K562 (cell line): ENCODE measurements around the gene ZAP70. TPM values are rescaled to one million over a fixed set of nuclear protein-coding genes. Genes with fewer than 3 reads are reported as not detected.

Source experiments
- ATAC-seq: fragments of 200-7000 bp; cut with Tn5 transposase; 3 replicates; pipeline ENCODE4 v1.9.1; 2020; ENCODE audit warnings: moderate library complexity
- BruUV-seq: library from RNA; stranded (reverse); fragments of 400-500 nt; replicated peaks from 2 replicates; lab custom pipeline; 2021; lab: Mats Ljungman, UMichigan
- CTCF ChIA-PET: fragments of 300-600 bp; formaldehyde crosslinking; extraction: SDS; loops from one replicate; lab custom pipeline; 2021; ENCODE audit warnings: low intra/inter-chr PET ratio; lab: Yijun Ruan, JAX
- POLR2A ChIA-PET: fragments of 300-600, 350-650 bp; sonication (Branson Sonifier 250); formaldehyde crosslinking; extraction: SDS; loops from one replicate; lab custom pipeline; 2021; ENCODE audit warnings: antibody characterized with exemption, inconsistent platforms; lab: Yijun Ruan, JAX
- DNase-seq, 4 experiments: peaks; one replicate each; pipeline versions ENCODE4 v3.0.0 to v3.0.0-alpha.2; 2011 to 2018; ENCODE audit warnings: low spot score in 3 of 4, mixed read lengths in 3 of 4; ENCODE audit errors: extremely low read depth in 1 of 4
- FAIRE-seq: peaks from 2 replicates; lab custom pipeline; 2011; peaks lifted over from hg19 to GRCh38; lab: Jason Lieb, UNC
- H2AFZ ChIP-seq: 2 replicates; pipeline ENCODE4 v1.6.0; 2011; ENCODE audit warnings: low read depth, low read length, control low read depth, inconsistent platforms
- H3K27ac ChIP-seq: fragments of 200-600 bp; 3 replicates; pipeline ENCODE4 v1.8.0; 2011; ENCODE audit warnings: low read depth, mild to moderate bottlenecking, control low read depth, inconsistent platforms, low read length, moderate library complexity, mixed read lengths; ENCODE audit errors: extremely low read depth
- H3K27me3 ChIP-seq, 2 experiments: fragments of 300-600 bp in 1 of 2; 2 replicates in 1 of 2; 3 replicates in 1 of 2; pipeline versions ENCODE4 v1.6.0 to v1.8.0; 2011; ENCODE audit warnings: inconsistent platforms in 2 of 2, low read length in 2 of 2, mild to moderate bottlenecking in 1 of 2, mixed read lengths in 1 of 2, moderate library complexity in 1 of 2; ENCODE audit not compliant: control insufficient read depth in 2 of 2, insufficient read depth in 2 of 2
- H3K36me3 ChIP-seq: fragments of 300-600 bp; 3 replicates; pipeline ENCODE4 v1.8.0; 2011; ENCODE audit warnings: mild to moderate bottlenecking, low read length, inconsistent platforms; ENCODE audit not compliant: control insufficient read depth, insufficient read depth
- H3K4me1 ChIP-seq, 2 experiments: fragments of 200-600 bp in 1 of 2; replicated peaks in 1 of 2; 2 replicates in 1 of 2; 3 replicates in 1 of 2; pipeline versions ENCODE4 v1.5.1 to v1.8.0; 2011; ENCODE audit warnings: inconsistent platforms in 2 of 2, low read length in 2 of 2, mild to moderate bottlenecking in 1 of 2, mixed read lengths in 1 of 2, moderate library complexity in 1 of 2; ENCODE audit not compliant: control insufficient read depth in 2 of 2, insufficient read depth in 2 of 2
- H3K4me2 ChIP-seq: 2 replicates; pipeline ENCODE4 v1.6.1; 2011; ENCODE audit warnings: low read length, control low read depth, inconsistent platforms, mixed read lengths; ENCODE audit not compliant: insufficient read depth
- H3K4me3 ChIP-seq: fragments of 200-600 bp; sonication (generic), shearing (Covaris generic); 2 replicates; pipeline ENCODE4 v1.5.1; 2016; ENCODE audit warnings: control low read depth, inconsistent platforms
- H3K79me2 ChIP-seq: fragments of 200-600 bp; 3 replicates; pipeline ENCODE4 v1.8.0; 2011; ENCODE audit warnings: low read length, inconsistent platforms; ENCODE audit not compliant: control insufficient read depth, insufficient read depth
- H3K9ac ChIP-seq, 2 experiments: 2 replicates each; pipeline versions ENCODE4 v1.6.0 to v1.6.1; 2011; ENCODE audit warnings: low read depth in 2 of 2, low read length in 2 of 2, control low read depth in 1 of 2, inconsistent platforms in 1 of 2, mild to moderate bottlenecking in 1 of 2, mixed read lengths in 1 of 2; ENCODE audit not compliant: insufficient read depth in 1 of 2
- H3K9me1 ChIP-seq: one replicate; pipeline ENCODE4 v1.6.0; 2011; ENCODE audit warnings: inconsistent platforms, mild to moderate bottlenecking, low read length, moderate library complexity; ENCODE audit not compliant: control insufficient read depth, insufficient read depth
- H3K9me3 ChIP-seq: replicated peaks from 2 replicates; pipeline ENCODE4 v1.5.1; 2011; ENCODE audit warnings: low read depth, low read length, inconsistent platforms; ENCODE audit not compliant: control insufficient read depth, insufficient read depth
- H4K20me1 ChIP-seq: replicated peaks from 2 replicates; pipeline ENCODE4 v1.6.1; 2011; ENCODE audit warnings: low read length, inconsistent platforms, mixed read lengths; ENCODE audit not compliant: control insufficient read depth, insufficient read depth
- IFI16 ChIP-seq: fragments of 250-450 bp; sonication (Bioruptor Pico); IDR thresholded peaks from 2 replicates; pipeline ENCODE4 v2.1.2; 2022; ENCODE audit warnings: mild to moderate bottlenecking, inconsistent platforms
- ZNF354B ChIP-seq: fragments of 250-450 bp; sonication (Bioruptor Pico); IDR thresholded peaks from 2 replicates; pipeline ENCODE4 v1.4.0; 2020
- ZNF407 ChIP-seq: fragments of 450-650 bp; IDR thresholded peaks from 2 replicates; pipeline ENCODE4 v1.6.1; 2016; ENCODE audit warnings: low read depth
- WGBS: fragments of 100-300 bp; shearing (Covaris generic); methylation state at CpG from one replicate; pipeline ENCODE4 v1.1.6; 2016; ENCODE audit warnings: low coverage, mixed read lengths; ENCODE audit not compliant: insufficient coverage; ENCODE audit errors: missing lambda C conversion rate; 5-methylcytosine and 5-hydroxymethylcytosine counted together
- in situ Hi-C: fragments of 300-500 bp; cut with MboI; formaldehyde crosslinking; loops from 4 replicates; pipeline ENCODE4 v1.15.0; 2018; ENCODE audit warnings: inconsistent platforms, mixed read lengths
- intact Hi-C: fragments of 100-400 bp; cut with micrococcal nuclease; formaldehyde crosslinking; loops from 2 replicates; pipeline ENCODE4 v1.14.2; 2022
- polyA plus RNA-seq, 8 experiments: library from polyadenylated mRNA; depleted of rRNA in 4 of 8; stranded (reverse) in 5 of 8; unstranded in 3 of 8; fragments of >200 nt; fragmentation: Nextera tagmentation in 2 of 8; fragmentation: Illumina TruSeq in 1 of 8; extraction: Ambion mirVana in 2 of 8; extraction: Trizol in 1 of 8; gene quantifications; 2 replicates each; pipeline versions ENCODE4 v1.2.1 to v1.2.3, GENCODE V29; 2011 to 2014; ENCODE audit warnings: inconsistent platforms in 1 of 8, missing spikeins in 1 of 8
- total RNA-seq, 7 experiments: library from RNA; depleted of rRNA in 6 of 7; stranded (reverse); fragments of >200 nt in 6 of 7; fragmentation: Illumina TruSeq in 2 of 7; extraction: Trizol in 2 of 7; gene quantifications; 2 replicates each; pipeline versions ENCODE4 v1.2.1 to v1.2.3, GENCODE V29; 2011 to 2021; ENCODE audit warnings: low replicate concordance in 1 of 7
- TF ChIP-seq, protein P1 (sequence below): sonication (generic); formaldehyde crosslinking; IDR thresholded peaks from 2 replicates; pipeline ENCODE4 v1.8.1; 2023; ENCODE audit warnings: mild to moderate bottlenecking, missing genetic modification reagents
- TF ChIP-seq, protein P2 (sequence below): sonication (generic); formaldehyde crosslinking; IDR thresholded peaks from 2 replicates; pipeline ENCODE4 v1.8.1; 2022; ENCODE audit warnings: missing genetic modification reagents

The ZAP70 gene
- total and polyA plus RNA-seq, 9 of the 15 experiments (the other 6 are each of a cell fraction or from before 2014, with no cell fraction given): 0.06 to 0.80 (median 0.21) TPM; not detected in 1

- peaks cover 11 to 67% of the 10 kb centered on the region in 2 experiments; a peak in 3 of 5 replicates for H3K27me3 ChIP-seq
- ATAC-seq (no peak), FAIRE-seq (no peak), DNase-seq (no peak)
- in situ Hi-C loops (no loop called here), intact Hi-C loops (no loop called here)
- H3K9me3 ChIP-seq: no peaks in the 10 kb centered on the region
- H4K20me1 ChIP-seq: no peaks in the 10 kb centered on the region
- WGBS: 6% methylated on average over 20 of the region's 20 CpGs
- no TSS peak for BruUV-seq
- peaks cover 10 to 37% of the 10 kb centered on the region in 2 experiments; a peak in 4 of 5 replicates for H3K4me1 ChIP-seq
- no peak overlapping the region for H3K4me3 ChIP-seq
- no peak overlapping the region for H2AFZ ChIP-seq
- CTCF ChIA-PET: no interaction called here
- no peak overlapping the region for H3K4me2 ChIP-seq
- H3K36me3 ChIP-seq: no peaks in the 10 kb centered on the region
- no peak overlapping the region for H3K9ac ChIP-seq
- no peak overlapping the region for H3K27ac ChIP-seq
- TF ChIP-seq ZNF354B (CRISPR knock-in tag): no peak
- no peak for TF ChIP-seq ZNF407
- TF ChIP-seq, protein P1, sequence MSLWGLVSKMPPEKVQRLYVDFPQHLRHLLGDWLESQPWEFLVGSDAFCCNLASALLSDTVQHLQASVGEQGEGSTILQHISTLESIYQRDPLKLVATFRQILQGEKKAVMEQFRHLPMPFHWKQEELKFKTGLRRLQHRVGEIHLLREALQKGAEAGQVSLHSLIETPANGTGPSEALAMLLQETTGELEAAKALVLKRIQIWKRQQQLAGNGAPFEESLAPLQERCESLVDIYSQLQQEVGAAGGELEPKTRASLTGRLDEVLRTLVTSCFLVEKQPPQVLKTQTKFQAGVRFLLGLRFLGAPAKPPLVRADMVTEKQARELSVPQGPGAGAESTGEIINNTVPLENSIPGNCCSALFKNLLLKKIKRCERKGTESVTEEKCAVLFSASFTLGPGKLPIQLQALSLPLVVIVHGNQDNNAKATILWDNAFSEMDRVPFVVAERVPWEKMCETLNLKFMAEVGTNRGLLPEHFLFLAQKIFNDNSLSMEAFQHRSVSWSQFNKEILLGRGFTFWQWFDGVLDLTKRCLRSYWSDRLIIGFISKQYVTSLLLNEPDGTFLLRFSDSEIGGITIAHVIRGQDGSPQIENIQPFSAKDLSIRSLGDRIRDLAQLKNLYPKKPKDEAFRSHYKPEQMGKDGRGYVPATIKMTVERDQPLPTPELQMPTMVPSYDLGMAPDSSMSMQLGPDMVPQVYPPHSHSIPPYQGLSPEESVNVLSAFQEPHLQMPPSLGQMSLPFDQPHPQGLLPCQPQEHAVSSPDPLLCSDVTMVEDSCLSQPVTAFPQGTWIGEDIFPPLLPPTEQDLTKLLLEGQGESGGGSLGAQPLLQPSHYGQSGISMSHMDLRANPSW (CRISPR knock-in tag): no peak
- TF ChIP-seq, protein P2, sequence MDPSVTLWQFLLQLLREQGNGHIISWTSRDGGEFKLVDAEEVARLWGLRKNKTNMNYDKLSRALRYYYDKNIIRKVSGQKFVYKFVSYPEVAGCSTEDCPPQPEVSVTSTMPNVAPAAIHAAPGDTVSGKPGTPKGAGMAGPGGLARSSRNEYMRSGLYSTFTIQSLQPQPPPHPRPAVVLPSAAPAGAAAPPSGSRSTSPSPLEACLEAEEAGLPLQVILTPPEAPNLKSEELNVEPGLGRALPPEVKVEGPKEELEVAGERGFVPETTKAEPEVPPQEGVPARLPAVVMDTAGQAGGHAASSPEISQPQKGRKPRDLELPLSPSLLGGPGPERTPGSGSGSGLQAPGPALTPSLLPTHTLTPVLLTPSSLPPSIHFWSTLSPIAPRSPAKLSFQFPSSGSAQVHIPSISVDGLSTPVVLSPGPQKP: no peak
- TF ChIP-seq IFI16 (CRISPR knock-in tag): no peak
- no peaks in the 10 kb centered on the region for H3K79me2 ChIP-seq
- POLR2A ChIA-PET: no interaction called here
- H3K9me1 ChIP-seq: no peaks in the 10 kb centered on the region
Observed at GRCh38 chr2:97736608-97737330, 23.4 kb downstream of the ZAP70 start.
